Liver (tissue), 2 donors: Measurements from ENCODE around the gene CACNA1C.

Source experiments
- HNF4A ChIP-seq, 2 donors: conservative IDR thresholded peaks; 2 replicates each; pipeline ENCODE4 v1.6.1; 2016; ENCODE audit warnings: antibody characterized with exemption in 2 of 2, mild to moderate bottlenecking in 2 of 2
- TAF1 ChIP-seq: conservative IDR thresholded peaks from 2 replicates; pipeline ENCODE4 v1.6.1; 2016; ENCODE audit warnings: antibody characterized with exemption, mild to moderate bottlenecking
- YY1 ChIP-seq: IDR thresholded peaks from 2 replicates; pipeline ENCODE4 v1.6.1; 2016; ENCODE audit warnings: antibody characterized with exemption, mild to moderate bottlenecking
- ZBTB33 ChIP-seq: IDR thresholded peaks from 2 replicates; pipeline ENCODE4 v1.6.1; 2016; ENCODE audit warnings: antibody characterized with exemption
- donor health status: healthy.

- TF ChIP-seq YY1 (no peak), ZBTB33 (no peak), HNF4A (conservative IDR thresholded peaks at IDR 0.05) (no peak), TAF1 (no peak)
Observed at GRCh38 chr12:2259369-2259768, 206.6 kb downstream of the CACNA1C start.
